Measurements from ENCODE around the gene CDKAL1. TPM values are rescaled to one million over a fixed set of nuclear protein-coding genes. Genes with fewer than 3 reads are reported as not detected.

Gene CDKAL1
- total RNA-seq, 1 experiment from 2014 or later = 13.8 TPM

DNA sequence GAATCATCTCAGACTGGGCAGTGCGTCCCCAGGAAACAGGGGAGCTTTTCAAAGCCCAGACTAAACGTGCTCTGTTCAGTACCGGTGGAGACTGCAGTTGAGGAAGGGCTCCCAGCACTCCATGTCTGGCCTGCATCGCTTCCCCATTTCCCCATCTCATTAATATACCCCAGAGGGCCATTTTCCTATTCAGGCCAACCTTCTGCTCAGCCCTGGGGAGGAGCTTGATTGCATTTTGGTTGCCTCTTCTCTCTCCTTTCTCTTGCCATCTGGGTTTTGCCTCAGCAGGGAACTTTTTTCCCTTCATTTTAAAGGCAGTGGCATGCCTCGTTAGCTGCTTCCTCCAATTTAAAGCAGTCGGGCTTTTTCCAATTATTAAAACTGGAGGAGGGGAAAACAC is 665.0 kb downstream of the CDKAL1 start:
- Histone ChIP-seq H3K79me2 (ENCODE audit: low read length) (no peaks in the 10 kb centered on the region), H2AFZ (ENCODE audit: low read length) (no peak overlapping the region), H4K20me1 (ENCODE audit: low read length) (no peaks in the 10 kb centered on the region), H3K9ac (ENCODE audit: low read length) (no peak overlapping the region), H3K4me1 (ENCODE audit: insufficient read depth, low read length) (peaks cover 14% of the 10 kb centered on the region), H3K27me3 (ENCODE audit: low read length) (no peaks in the 10 kb centered on the region), H3K27ac (ENCODE audit: low read length) (no peak overlapping the region), H3K4me3 (ENCODE audit: low read length) (no peak overlapping the region), H3F3A (ENCODE audit: low read length, unreplicated experiment) (no peaks in the 10 kb centered on the region), H3K36me3 (ENCODE audit: low read depth, low read length) (no peaks in the 10 kb centered on the region), H3K9me2 (replicated peaks; ENCODE audit: low read length) (no peaks in the 10 kb centered on the region), H3K4me2 (ENCODE audit: low read length) (no peak overlapping the region), H3K9me3 (ENCODE audit: low read length) (no peaks in the 10 kb centered on the region)
- intact Hi-C loops (cut with micrococcal nuclease) = no loop called here
- DNase-seq = no peak
- CTCF ChIA-PET = no interaction called here
- BruUV-seq (replicated peaks) = no TSS peak
- POLR2A ChIA-PET (ENCODE audit: unreplicated experiment) = interaction anchor here (0.6 kb wide), 1 partner anchor 99 kb away, joined by 4 read pairs; no protein-coding TSS in a partner anchor
- TF ChIP-seq EZH2 (IDR thresholded peaks at IDR 0.05; ENCODE audit: low read length, unreplicated experiment) = no peak
- TF ChIP-seq EZH2phosphoT487 (IDR thresholded peaks at IDR 0.05; ENCODE audit: borderline replicate concordance, low read length) = no peak
- TF ChIP-seq, protein P1, sequence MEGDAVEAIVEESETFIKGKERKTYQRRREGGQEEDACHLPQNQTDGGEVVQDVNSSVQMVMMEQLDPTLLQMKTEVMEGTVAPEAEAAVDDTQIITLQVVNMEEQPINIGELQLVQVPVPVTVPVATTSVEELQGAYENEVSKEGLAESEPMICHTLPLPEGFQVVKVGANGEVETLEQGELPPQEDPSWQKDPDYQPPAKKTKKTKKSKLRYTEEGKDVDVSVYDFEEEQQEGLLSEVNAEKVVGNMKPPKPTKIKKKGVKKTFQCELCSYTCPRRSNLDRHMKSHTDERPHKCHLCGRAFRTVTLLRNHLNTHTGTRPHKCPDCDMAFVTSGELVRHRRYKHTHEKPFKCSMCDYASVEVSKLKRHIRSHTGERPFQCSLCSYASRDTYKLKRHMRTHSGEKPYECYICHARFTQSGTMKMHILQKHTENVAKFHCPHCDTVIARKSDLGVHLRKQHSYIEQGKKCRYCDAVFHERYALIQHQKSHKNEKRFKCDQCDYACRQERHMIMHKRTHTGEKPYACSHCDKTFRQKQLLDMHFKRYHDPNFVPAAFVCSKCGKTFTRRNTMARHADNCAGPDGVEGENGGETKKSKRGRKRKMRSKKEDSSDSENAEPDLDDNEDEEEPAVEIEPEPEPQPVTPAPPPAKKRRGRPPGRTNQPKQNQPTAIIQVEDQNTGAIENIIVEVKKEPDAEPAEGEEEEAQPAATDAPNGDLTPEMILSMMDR (conservative IDR thresholded peaks at IDR 0.05; ENCODE audit: low read depth, low read length) = no peak
- ATAC-seq = no peak

DNA sequence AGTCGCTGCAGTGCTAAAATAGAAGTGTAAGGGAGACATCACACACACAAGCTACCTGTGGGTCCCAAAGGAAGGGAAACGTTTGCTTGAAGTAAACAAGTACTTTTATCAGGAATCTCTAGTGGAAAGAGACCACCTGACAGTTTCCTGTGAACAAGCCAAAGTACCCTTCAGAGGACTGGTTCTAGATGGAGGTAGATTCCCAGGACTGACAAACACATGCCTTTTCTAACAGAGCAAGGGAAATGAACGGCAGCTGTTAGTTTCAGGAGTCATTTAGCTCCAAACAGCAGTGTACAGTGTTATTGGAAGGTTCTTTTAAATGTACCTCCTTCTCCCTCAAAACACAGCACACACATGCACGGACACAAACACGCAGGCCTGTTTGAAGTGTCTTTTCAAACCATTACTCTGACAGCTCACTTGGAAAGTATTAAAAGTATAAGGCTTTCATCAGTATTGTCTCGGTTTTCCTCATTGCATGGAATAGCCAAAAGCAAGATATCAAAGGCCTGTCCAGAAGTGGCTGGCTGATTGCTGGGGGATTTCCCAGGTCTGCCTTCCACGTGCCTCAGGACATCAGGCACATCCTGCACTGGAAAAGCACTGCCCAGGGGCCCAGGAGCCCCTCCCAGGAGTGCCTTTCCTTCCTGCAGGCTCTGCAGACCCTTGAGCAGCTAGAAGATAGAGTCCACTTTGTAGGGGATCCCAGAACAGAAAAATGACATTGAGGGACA is 666.0 kb downstream of the CDKAL1 start:
- Histone ChIP-seq H3K9me2 (replicated peaks; ENCODE audit: low read length) (no peaks in the 10 kb centered on the region), H3K4me3 (ENCODE audit: low read length) (no peak overlapping the region), H2AFZ (ENCODE audit: low read length) (no peak overlapping the region), H3K27ac (ENCODE audit: low read length) (no peak overlapping the region), H3K27me3 (ENCODE audit: low read length) (no peaks in the 10 kb centered on the region), H3K4me2 (ENCODE audit: low read length) (no peak overlapping the region), H3K9ac (ENCODE audit: low read length) (no peak overlapping the region), H3F3A (ENCODE audit: low read length, unreplicated experiment) (no peaks in the 10 kb centered on the region), H3K9me3 (ENCODE audit: low read length) (no peaks in the 10 kb centered on the region), H3K4me1 (ENCODE audit: insufficient read depth, low read length) (peaks cover 14% of the 10 kb centered on the region), H4K20me1 (ENCODE audit: low read length) (no peaks in the 10 kb centered on the region), H3K36me3 (ENCODE audit: low read depth, low read length) (no peaks in the 10 kb centered on the region), H3K79me2 (ENCODE audit: low read length) (no peaks in the 10 kb centered on the region)
- no TSS peak for BruUV-seq (replicated peaks)
- DNase-seq (no peak), ATAC-seq (no peak)
- TF ChIP-seq EZH2 (IDR thresholded peaks at IDR 0.05; ENCODE audit: low read length, unreplicated experiment) = no peak
- TF ChIP-seq, protein P1 (conservative IDR thresholded peaks at IDR 0.05; ENCODE audit: low read depth, low read length) = no peak
- no peak for TF ChIP-seq EZH2phosphoT487 (IDR thresholded peaks at IDR 0.05; ENCODE audit: borderline replicate concordance, low read length)
- intact Hi-C loops (cut with micrococcal nuclease) = loop anchor here (10.0 kb wide), 1 partner anchor 86 kb away; no protein-coding TSS in a partner anchor
- ChIA-PET POLR2A (ENCODE audit: unreplicated experiment) (no interaction called here), CTCF (no interaction called here)

DNA sequence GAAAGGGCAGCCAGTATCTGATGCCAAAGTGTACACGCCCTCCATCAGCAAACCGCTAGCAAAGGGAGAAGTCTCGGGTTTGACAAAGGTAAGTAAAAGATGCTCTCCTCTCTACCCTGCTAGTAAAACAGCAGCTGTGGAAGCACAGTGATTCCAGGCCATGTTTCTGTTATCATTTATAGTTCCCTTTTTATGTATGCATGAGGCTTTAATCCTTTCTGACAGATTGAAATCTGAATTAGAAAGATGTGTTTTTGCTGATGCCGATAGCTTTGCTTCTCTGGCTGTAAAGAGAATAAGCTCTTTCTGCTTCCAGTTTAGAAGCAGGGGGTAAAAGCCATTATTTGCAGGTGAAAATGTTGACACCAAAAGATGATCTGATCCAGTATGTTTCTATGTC is 666.9 kb downstream of the CDKAL1 start:
- TF ChIP-seq, protein P1 (conservative IDR thresholded peaks at IDR 0.05; ENCODE audit: low read depth, low read length) = no peak
- intact Hi-C loops (cut with micrococcal nuclease) = loop anchor here (1.0 to 10.0 kb wide), 3 partner anchors 64 to 325 kb away; no protein-coding TSS in a partner anchor
- no peaks in the 10 kb centered on the region for H3K79me2 ChIP-seq (ENCODE audit: low read length)
- POLR2A ChIA-PET (ENCODE audit: unreplicated experiment) = interaction anchor here (0.6 kb wide), 1 partner anchor 92 kb away, joined by 8 read pairs; no protein-coding TSS in a partner anchor
- DNase-seq (no peak), ATAC-seq (peak; percentile 45)
- no peaks in the 10 kb centered on the region for H3K36me3 ChIP-seq (ENCODE audit: low read depth, low read length)
- H2AFZ ChIP-seq (ENCODE audit: low read length) = no peak overlapping the region
- H3K4me3 ChIP-seq (ENCODE audit: low read length) = no peak overlapping the region
- H3K9ac ChIP-seq (ENCODE audit: low read length) = no peak overlapping the region
- H3K4me2 ChIP-seq (ENCODE audit: low read length) = peak overlapping the region; percentile 30
- H3K27ac ChIP-seq (ENCODE audit: low read length) = no peak overlapping the region
- H3K27me3 ChIP-seq (ENCODE audit: low read length) = no peaks in the 10 kb centered on the region
- CTCF ChIA-PET = no interaction called here
- no TSS peak for BruUV-seq (replicated peaks)
- no peaks in the 10 kb centered on the region for H3K9me2 ChIP-seq (replicated peaks; ENCODE audit: low read length)
- no peaks in the 10 kb centered on the region for H3K9me3 ChIP-seq (ENCODE audit: low read length)
- H3F3A ChIP-seq (ENCODE audit: low read length, unreplicated experiment) = no peaks in the 10 kb centered on the region
- H4K20me1 ChIP-seq (ENCODE audit: low read length) = no peaks in the 10 kb centered on the region
- H3K4me1 ChIP-seq (ENCODE audit: insufficient read depth, low read length) = peaks cover 14% of the 10 kb centered on the region
